BE2C (cell line): ENCODE data around the gene GALNT5.
"Not testable (repeated sequence)": the region's sequence is repeated elsewhere in the genome, so short reads cannot be mapped to it uniquely, and the experiment has no call there.

ENCODE experiments used
- DNase-seq: peaks from one replicate; pipeline ENCODE4 v3.0.0-alpha.2; 2020
- H3K27me3 ChIP-seq: fragments of 250-450 bp; sonication (Bioruptor Pico); 2 replicates; pipeline ENCODE4 v1.5.1; 2020; ENCODE audit warnings: mild to moderate bottlenecking
- H3K36me3 ChIP-seq: fragments of 250-450 bp; sonication (Bioruptor Pico); 2 replicates; pipeline ENCODE4 v1.5.1; 2020; ENCODE audit warnings: mild to moderate bottlenecking
- H3K4me1 ChIP-seq: fragments of 250-450 bp; sonication (Bioruptor Pico); 2 replicates; pipeline ENCODE4 v1.5.1; 2020
- H3K4me3 ChIP-seq: 2 replicates; pipeline ENCODE4 v1.5.1; 2011; ENCODE audit warnings: low read depth, low read length
- H3K9me3 ChIP-seq: fragments of 250-450 bp; sonication (Bioruptor Pico); 2 replicates; pipeline ENCODE4 v1.5.1; 2020
- TF ChIP-seq, protein P1 (sequence below): IDR thresholded peaks from 2 replicates; pipeline ENCODE4 v1.5.1; 2012; ENCODE audit warnings: mild to moderate bottlenecking, low read depth, low read length

Gene GALNT5

DNA sequence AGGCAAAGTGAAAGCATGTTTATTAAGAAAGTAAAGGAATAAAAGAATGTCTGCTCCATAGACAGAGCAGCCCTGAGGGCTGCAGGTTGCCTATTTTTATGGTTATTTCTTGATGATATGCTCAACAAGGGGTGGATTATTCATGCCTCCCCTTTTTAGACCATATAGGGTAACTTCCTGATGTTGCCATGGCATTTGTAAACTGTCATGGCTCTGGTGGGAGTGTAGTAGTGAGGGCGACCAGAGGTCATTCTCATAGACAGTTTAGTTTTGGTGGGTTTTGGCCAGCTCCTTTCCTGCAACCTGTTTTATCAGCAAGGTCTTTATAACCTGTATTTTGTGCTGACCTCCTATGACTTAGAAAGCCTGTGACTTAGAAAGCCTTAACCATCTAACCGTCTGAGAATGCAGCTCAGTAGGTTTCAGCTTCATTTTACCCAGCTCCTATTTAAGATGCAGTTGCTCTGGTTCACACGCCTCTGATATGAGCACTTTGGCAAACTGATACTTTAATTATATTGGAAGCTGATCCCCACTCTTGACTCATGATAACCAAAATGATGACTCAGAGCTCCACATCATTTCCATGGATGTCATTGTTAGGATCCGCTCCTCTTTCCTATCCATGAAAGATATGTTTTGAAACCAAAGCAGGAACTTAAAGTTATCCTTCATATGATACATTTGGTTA is 82.6 kb downstream of the GALNT5 start:
- no peak for DNase-seq
- H3K36me3 ChIP-seq, result no peaks in the 10 kb centered on the region
- H3K4me1 ChIP-seq, result no peaks in the 10 kb centered on the region
- H3K27me3 ChIP-seq, result no peaks in the 10 kb centered on the region
- TF ChIP-seq, protein P1, sequence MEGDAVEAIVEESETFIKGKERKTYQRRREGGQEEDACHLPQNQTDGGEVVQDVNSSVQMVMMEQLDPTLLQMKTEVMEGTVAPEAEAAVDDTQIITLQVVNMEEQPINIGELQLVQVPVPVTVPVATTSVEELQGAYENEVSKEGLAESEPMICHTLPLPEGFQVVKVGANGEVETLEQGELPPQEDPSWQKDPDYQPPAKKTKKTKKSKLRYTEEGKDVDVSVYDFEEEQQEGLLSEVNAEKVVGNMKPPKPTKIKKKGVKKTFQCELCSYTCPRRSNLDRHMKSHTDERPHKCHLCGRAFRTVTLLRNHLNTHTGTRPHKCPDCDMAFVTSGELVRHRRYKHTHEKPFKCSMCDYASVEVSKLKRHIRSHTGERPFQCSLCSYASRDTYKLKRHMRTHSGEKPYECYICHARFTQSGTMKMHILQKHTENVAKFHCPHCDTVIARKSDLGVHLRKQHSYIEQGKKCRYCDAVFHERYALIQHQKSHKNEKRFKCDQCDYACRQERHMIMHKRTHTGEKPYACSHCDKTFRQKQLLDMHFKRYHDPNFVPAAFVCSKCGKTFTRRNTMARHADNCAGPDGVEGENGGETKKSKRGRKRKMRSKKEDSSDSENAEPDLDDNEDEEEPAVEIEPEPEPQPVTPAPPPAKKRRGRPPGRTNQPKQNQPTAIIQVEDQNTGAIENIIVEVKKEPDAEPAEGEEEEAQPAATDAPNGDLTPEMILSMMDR, result no peak
- no peak overlapping the region for H3K4me3 ChIP-seq
- H3K9me3 ChIP-seq, result no peaks in the 10 kb centered on the region

DNA sequence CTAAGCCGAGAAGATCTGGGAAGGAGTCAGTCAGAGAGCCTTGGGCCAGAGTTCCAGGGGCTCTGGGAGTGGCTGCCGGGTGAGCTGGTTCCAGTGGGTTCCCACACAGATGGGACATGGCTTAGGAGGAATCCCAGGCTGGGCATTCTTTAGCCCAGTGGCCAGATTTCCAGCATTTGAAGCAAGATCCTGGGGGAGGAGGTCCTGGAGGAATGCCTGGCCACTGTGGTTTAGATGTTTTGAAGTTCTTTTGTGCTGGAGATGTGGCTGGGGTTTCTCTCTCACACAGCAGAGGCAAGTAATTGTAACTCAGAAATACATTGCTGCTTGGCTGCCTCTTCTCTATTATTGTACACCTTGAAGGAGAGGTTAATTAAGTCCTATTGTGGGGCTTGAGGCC is 83.9 kb downstream of the GALNT5 start:
- DNase-seq, H3K27me3 ChIP-seq, H3K4me1 ChIP-seq, H3K36me3 ChIP-seq, H3K9me3 ChIP-seq, H3K4me3 ChIP-seq: not testable (repeated sequence)

DNA sequence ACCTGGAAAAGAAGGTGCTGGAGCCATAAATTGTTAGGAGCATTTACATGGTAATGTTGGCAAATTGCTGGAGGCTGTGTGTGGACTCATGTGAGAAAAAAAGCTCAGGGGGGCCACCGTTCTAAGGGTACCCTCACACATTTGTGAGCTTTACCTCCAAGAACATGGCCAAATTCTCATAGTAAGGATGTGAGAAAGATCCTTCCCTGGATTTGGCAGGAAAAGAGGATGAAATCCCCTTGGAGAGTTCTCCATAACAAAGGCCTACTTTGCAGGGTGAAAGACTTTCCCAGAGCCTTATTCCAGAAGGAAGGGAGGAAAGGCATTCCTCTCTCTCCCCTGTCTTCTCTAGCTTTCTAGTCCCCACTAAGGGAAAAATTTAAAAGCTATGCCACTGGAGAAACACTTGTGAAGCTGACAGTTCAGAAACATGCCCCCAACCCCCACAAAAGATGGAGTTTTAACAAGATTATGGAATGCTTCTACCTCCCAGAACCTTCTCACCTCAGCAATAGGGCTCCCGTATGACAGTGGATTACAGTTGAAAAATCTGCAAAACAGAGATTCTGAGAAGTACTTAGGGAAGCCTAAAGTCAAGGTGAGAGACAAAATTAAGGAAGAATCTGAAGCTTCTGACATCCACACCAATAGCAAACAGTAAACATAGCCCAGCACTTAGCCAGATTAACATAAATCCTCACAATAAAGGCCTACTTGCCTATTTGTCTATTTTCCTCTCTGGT is 88.3 kb downstream of the GALNT5 start:
- no peak for DNase-seq
- Histone ChIP-seq H3K36me3 (no peaks in the 10 kb centered on the region), H3K9me3 (no peaks in the 10 kb centered on the region), H3K27me3 (no peaks in the 10 kb centered on the region), H3K4me3 (no peak overlapping the region), H3K4me1 (no peaks in the 10 kb centered on the region)
- TF ChIP-seq, protein P1, result no peak

DNA sequence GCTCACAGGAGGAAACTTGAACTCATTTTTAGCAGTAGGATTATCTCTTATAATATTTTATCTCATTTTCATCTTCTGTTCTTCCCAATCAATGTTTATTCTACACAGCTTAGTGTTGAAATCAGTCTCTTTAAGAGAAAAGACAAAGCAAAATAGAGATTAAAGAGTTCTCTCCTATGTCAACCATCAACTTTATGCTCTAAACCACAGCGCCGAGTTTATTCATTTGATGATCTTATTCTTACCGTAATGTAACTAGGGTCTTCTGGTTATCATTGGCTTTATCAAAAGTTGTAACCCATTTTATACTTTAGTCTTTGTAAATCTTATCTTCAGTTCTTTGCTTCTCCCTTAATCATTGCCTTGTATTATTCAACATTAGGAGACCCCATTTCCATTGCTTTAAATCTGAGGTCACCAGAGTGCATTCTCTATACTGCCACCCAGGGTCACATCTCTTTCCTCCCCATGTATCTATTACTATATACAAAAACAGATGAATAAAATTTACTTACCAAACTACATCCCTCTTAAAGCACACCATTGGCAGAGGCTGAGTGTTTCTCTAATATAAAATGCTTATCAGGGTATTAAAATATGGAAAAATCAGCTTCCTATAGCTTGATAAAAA is 90.9 kb downstream of the GALNT5 start:
- H3K4me1 ChIP-seq, result no peaks in the 10 kb centered on the region
- no peaks in the 10 kb centered on the region for H3K27me3 ChIP-seq
- no peak for DNase-seq
- no peaks in the 10 kb centered on the region for H3K9me3 ChIP-seq
- H3K36me3 ChIP-seq, result no peaks in the 10 kb centered on the region
- TF ChIP-seq, protein P1, result no peak
- no peak overlapping the region for H3K4me3 ChIP-seq

DNA sequence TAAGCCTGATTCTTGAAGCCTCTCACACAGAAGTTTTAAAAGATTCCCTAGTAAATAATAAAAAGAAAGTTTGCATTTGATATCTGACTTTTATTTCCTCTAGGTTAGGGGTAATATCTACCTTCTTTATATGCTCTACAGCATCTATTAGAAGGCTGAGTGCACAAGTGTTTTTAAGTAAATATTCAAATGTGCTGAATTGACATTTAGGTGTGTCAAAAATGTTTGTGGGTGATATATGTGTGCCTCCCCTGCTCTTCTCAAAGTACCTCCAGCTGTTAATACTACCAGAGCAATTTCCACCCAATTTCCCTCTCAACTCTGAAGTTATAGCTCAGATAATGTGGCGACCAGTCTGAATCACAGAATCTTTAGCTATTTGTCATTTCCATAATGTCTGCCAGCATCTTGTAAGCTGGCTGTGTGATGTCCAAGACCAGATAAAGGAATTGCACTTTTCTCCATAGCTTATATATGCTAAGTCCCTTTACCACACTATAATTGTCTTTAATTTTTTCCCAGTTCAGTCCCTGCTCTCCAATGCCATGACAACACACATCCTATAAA is 92.5 kb downstream of the GALNT5 start:
- Histone ChIP-seq H3K36me3 (no peaks in the 10 kb centered on the region), H3K27me3 (no peaks in the 10 kb centered on the region), H3K4me1 (no peaks in the 10 kb centered on the region), H3K9me3 (no peaks in the 10 kb centered on the region), H3K4me3 (no peak overlapping the region)
- TF ChIP-seq, protein P1, result no peak
- no peak for DNase-seq

DNA sequence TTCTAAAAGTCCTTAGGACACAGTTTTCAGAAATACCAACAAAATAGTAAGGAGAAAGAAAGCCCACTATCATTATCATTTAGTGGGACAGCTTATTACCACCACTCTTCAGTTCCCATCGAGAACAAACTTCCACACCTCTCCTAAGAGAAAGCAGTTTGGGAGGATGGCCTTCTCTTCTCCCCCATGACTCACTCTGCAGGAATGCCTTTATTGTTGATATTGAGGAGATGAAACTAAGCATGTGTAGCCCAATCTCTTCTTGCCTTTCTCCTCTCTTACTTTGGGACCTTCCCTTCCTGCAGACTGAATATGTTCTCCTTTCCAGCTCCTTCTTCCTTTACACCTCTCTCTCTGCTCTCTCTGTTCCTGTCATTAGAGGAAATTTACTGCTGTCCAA is 98.1 kb downstream of the GALNT5 start:
- no peaks in the 10 kb centered on the region for H3K27me3 ChIP-seq
- DNase-seq, result no peak
- H3K36me3 ChIP-seq, result no peaks in the 10 kb centered on the region
- H3K9me3 ChIP-seq, result no peaks in the 10 kb centered on the region
- no peak overlapping the region for H3K4me3 ChIP-seq
- H3K4me1 ChIP-seq, result no peaks in the 10 kb centered on the region
- TF ChIP-seq, protein P1, result no peak
